ENCODE data around the gene BTBD2. TPM values are rescaled to one million over a fixed set of nuclear protein-coding genes. Genes with fewer than 3 reads are reported as not detected.

BTBD2 gene
- total and polyA plus RNA-seq, 4 donors, result 7.4 to 25.1 (median 20.2) TPM

DNA sequence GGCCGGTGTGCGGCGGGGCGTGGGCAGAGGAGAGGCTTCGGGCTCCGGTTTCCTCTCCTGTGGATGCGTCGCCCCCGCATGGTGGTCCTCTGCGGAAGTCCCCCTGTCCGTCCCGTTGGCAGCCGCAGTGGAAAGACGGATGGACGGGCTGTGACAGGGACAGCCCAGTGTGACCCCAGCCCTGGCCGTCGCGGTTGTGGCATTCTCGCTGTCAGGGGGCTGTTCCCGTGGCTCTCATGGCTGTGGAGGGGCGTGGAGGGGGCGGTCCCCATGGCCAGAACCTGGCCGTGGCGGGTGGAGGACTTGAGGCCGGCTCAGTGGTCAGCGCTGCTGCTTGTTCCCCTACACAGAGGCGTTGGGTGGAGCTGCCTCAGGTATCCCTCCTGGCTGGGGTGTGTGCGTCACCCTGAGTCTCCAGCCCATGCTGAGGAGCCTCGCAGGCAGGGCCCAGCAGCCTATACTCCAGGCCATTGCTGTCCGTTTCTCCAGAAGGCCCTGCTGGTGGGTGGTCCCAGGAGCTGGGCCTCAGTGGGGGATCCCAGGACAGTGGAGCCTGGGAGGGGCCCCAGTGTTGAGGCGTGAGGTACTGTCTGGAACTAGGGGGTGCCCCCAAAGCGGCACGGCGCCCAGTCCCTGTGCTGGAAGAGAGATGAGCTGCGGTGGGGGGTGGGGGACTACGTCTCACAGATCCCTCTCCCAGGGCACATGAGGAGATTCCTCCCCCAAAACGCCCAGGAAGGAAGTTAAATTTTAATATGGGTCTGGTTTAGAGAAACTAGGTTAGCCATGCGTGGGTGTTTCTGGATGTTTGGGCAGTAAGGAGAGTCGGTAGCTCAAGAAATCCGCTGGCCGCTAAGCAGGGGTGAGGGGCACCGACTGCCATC lies 54.3 kb downstream of the BTBD2 start:
- Histone ChIP-seq H3K27ac (ENCODE audit: low read depth in 1 of 2, low read length in 2 of 2) (no peak overlapping the region), H3K27me3 (ENCODE audit: control insufficient read depth in 4 of 4, insufficient read depth in 4 of 4, low read length in 3 of 4) (no peaks in the 10 kb centered on the region), H3K4me1 (ENCODE audit: control insufficient read depth in 4 of 4, insufficient read depth in 4 of 4, low read length in 3 of 4) (peaks cover 0 to 10% (median 5%) of the 10 kb centered on the region in 4 donors), H3K9ac (ENCODE audit: low read depth in 1 of 2, low read length in 2 of 2) (no peak overlapping the region), H3K36me3 (ENCODE audit: control insufficient read depth in 4 of 4, insufficient read depth in 3 of 4, low read depth in 1 of 4, low read length in 3 of 4) (peaks cover 0 to 4% (median 2%) of the 10 kb centered on the region in 4 donors), H3K4me3 (ENCODE audit: low read depth in 1 of 3, low read length in 3 of 3) (no peak overlapping the region), H3K9me3 (ENCODE audit: control insufficient read depth in 4 of 4, low read length in 3 of 4) (no peaks in the 10 kb centered on the region)
- no peak for TF ChIP-seq FOXA2 (IDR thresholded peaks at IDR 0.05)
- no peak for TF ChIP-seq RXRA (IDR thresholded peaks at IDR 0.05)
- TF ChIP-seq NR2F2 (IDR thresholded peaks at IDR 0.05), result no peak
- no peak for TF ChIP-seq HNF4A (conservative IDR thresholded peaks at IDR 0.05)
- TF ChIP-seq, protein P1, sequence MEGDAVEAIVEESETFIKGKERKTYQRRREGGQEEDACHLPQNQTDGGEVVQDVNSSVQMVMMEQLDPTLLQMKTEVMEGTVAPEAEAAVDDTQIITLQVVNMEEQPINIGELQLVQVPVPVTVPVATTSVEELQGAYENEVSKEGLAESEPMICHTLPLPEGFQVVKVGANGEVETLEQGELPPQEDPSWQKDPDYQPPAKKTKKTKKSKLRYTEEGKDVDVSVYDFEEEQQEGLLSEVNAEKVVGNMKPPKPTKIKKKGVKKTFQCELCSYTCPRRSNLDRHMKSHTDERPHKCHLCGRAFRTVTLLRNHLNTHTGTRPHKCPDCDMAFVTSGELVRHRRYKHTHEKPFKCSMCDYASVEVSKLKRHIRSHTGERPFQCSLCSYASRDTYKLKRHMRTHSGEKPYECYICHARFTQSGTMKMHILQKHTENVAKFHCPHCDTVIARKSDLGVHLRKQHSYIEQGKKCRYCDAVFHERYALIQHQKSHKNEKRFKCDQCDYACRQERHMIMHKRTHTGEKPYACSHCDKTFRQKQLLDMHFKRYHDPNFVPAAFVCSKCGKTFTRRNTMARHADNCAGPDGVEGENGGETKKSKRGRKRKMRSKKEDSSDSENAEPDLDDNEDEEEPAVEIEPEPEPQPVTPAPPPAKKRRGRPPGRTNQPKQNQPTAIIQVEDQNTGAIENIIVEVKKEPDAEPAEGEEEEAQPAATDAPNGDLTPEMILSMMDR (IDR thresholded peaks at IDR 0.05; ENCODE audit: low read depth, low read length, missing input control), result no peak
- no peak for TF ChIP-seq EGR1 (IDR thresholded peaks at IDR 0.05; ENCODE audit: low read depth in 2 of 2)
- no peak for TF ChIP-seq FOXA1 (IDR thresholded peaks at IDR 0.05)
- TF ChIP-seq, protein P2, sequence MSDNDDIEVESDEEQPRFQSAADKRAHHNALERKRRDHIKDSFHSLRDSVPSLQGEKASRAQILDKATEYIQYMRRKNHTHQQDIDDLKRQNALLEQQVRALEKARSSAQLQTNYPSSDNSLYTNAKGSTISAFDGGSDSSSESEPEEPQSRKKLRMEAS (IDR thresholded peaks at IDR 0.05), result no peak
- TF ChIP-seq, protein P3, sequence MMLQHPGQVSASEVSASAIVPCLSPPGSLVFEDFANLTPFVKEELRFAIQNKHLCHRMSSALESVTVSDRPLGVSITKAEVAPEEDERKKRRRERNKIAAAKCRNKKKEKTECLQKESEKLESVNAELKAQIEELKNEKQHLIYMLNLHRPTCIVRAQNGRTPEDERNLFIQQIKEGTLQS (IDR thresholded peaks at IDR 0.05), result no peak
- WGBS, result 87% methylated on average over 42 of the region's 42 CpGs
- DNase-seq (ENCODE audit: low spot score), result no peak

DNA sequence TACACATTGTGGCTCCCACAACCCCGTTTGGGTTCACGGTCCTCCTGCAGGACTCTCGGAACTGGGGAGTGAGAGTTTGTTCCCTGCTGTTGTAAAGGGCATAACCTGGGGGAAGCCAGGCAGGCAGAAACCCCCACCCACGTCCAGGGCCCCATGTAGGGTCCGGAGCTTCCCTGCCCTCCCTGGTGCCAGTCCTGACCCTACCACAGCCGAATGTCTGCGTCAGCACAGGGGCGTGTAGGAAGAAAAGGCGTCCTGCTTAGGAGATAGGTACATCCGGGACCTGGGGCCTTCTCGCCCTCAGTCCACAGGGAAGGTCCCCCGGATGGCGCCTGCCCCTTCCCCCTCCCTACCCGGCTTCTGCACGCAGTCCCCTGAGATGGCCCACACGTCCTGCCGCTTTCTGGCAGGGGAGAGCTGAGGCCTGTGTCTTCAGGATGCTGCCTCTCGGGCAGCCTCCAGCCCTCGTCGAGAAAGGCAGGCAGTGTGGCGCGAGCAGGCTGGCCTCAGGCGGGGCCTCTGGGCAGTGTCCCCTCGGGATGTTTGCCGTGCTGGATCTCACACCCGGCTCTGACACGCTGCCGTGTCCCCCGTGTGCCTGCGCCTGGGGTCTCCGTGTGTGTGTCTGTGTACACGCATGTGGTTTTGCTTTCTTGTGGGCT lies 55.5 kb downstream of the BTBD2 start:
- TF ChIP-seq HNF4G (IDR thresholded peaks at IDR 0.05) (no peak), EGR1 (IDR thresholded peaks at IDR 0.05; ENCODE audit: low read depth in 2 of 2) (no peak), RAD21 (IDR thresholded peaks at IDR 0.05) (no peak), NR2F2 (IDR thresholded peaks at IDR 0.05) (no peak), TAF1 (conservative IDR thresholded peaks at IDR 0.05) (no peak), JUND (IDR thresholded peaks at IDR 0.05) (no peak), SP1 (IDR thresholded peaks at IDR 0.05) (no peak), RXRA (IDR thresholded peaks at IDR 0.05) (no peak), FOXA1 (IDR thresholded peaks at IDR 0.05) (no peak)
- TF ChIP-seq, protein P4, sequence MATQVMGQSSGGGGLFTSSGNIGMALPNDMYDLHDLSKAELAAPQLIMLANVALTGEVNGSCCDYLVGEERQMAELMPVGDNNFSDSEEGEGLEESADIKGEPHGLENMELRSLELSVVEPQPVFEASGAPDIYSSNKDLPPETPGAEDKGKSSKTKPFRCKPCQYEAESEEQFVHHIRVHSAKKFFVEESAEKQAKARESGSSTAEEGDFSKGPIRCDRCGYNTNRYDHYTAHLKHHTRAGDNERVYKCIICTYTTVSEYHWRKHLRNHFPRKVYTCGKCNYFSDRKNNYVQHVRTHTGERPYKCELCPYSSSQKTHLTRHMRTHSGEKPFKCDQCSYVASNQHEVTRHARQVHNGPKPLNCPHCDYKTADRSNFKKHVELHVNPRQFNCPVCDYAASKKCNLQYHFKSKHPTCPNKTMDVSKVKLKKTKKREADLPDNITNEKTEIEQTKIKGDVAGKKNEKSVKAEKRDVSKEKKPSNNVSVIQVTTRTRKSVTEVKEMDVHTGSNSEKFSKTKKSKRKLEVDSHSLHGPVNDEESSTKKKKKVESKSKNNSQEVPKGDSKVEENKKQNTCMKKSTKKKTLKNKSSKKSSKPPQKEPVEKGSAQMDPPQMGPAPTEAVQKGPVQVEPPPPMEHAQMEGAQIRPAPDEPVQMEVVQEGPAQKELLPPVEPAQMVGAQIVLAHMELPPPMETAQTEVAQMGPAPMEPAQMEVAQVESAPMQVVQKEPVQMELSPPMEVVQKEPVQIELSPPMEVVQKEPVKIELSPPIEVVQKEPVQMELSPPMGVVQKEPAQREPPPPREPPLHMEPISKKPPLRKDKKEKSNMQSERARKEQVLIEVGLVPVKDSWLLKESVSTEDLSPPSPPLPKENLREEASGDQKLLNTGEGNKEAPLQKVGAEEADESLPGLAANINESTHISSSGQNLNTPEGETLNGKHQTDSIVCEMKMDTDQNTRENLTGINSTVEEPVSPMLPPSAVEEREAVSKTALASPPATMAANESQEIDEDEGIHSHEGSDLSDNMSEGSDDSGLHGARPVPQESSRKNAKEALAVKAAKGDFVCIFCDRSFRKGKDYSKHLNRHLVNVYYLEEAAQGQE (IDR thresholded peaks at IDR 0.05), result no peak
- TF ChIP-seq, protein P2 (IDR thresholded peaks at IDR 0.05), result no peak
- TF ChIP-seq, protein P3 (IDR thresholded peaks at IDR 0.05), result no peak
- TF ChIP-seq, protein P1 (IDR thresholded peaks at IDR 0.05; ENCODE audit: low read depth, low read length, missing input control), result no peak
- no peak for DNase-seq (ENCODE audit: low spot score)
- WGBS, result 94% methylated on average over 32 of the region's 32 CpGs
- Histone ChIP-seq H3K9me3 (ENCODE audit: control insufficient read depth in 4 of 4, low read length in 3 of 4) (no peaks in the 10 kb centered on the region), H3K4me1 (ENCODE audit: control insufficient read depth in 4 of 4, insufficient read depth in 4 of 4, low read length in 3 of 4) (peaks cover 0 to 10% (median 5%) of the 10 kb centered on the region in 4 donors), H3K36me3 (ENCODE audit: control insufficient read depth in 4 of 4, insufficient read depth in 3 of 4, low read depth in 1 of 4, low read length in 3 of 4) (peaks cover 0 to 4% (median 1%) of the 10 kb centered on the region in 4 donors), H3K4me3 (ENCODE audit: low read depth in 1 of 3, low read length in 3 of 3) (no peak overlapping the region), H3K27me3 (ENCODE audit: control insufficient read depth in 4 of 4, insufficient read depth in 4 of 4, low read length in 3 of 4) (no peaks in the 10 kb centered on the region), H3K27ac (ENCODE audit: low read depth in 1 of 2, low read length in 2 of 2) (no peak overlapping the region), H3K9ac (ENCODE audit: low read depth in 1 of 2, low read length in 2 of 2) (no peak overlapping the region)

All from liver (tissue), 9 donors.